Measurements from ENCODE around the gene SLC35C1. TPM values are rescaled to one million over a fixed set of nuclear protein-coding genes. Genes with fewer than 3 reads are reported as not detected.
"Not testable (repeated sequence)": the region's sequence is repeated elsewhere in the genome, so short reads cannot be mapped to it uniquely, and the experiment has no call there.

The SLC35C1 gene
- polyA plus RNA-seq, 1 donor: 12.9 TPM

DNA sequence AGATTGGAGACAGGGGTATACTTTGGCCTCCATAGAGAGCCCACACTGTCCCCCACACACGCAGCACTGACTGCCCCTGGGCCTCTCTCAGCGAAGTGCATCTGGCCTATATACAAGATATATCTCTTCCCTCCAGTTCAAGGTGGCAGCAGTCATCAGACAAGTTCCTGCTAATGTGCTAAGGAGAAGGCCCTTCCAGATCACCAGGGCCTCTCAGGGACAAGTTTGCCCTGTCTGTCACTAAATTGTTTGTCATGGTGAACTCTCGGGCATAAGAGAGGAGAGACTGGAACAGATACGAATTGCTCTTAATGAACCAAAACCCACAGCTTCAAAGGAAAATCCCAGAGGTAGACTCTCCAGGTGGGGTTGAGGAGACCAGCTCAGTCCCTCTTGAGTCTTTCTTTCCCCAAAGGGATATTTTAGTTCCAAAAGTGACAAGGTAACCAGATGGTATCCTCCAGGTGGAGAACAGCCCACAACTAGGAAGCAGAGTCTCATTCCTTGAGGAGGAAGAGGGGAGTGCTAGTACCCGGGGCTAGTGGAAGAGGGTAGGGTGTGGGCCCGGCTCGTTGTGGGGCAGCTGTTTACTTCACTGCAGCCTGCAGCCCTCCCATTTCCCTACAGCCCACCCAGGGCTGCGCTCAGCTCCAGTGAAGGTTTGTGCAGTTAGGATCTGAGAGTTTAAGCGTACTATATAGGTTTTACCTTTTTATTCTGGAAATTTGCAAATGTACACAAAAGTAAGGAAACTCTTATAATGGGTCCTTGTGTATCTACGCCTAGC lies 2.2 kb upstream of the SLC35C1 start:
- no peak overlapping the region for H3K4me3 ChIP-seq (ENCODE audit: low read length)
- WGBS (ENCODE audit: insufficient coverage, low lambda C conversion rate): 100% methylated on average over 3 of the region's 10 CpGs
- H3K27ac ChIP-seq (ENCODE audit: low read length): no peak overlapping the region
- H3K9me3 ChIP-seq (ENCODE audit: control insufficient read depth, low read depth, low read length): no peaks in the 10 kb centered on the region
- H3K36me3 ChIP-seq (ENCODE audit: control insufficient read depth, insufficient read depth, low read length): no peaks in the 10 kb centered on the region
- no peak for DNase-seq
- peaks cover 20% of the 10 kb centered on the region for H3K4me1 ChIP-seq (ENCODE audit: control insufficient read depth, insufficient read depth, low read length)
- no peaks in the 10 kb centered on the region for H3K27me3 ChIP-seq (ENCODE audit: control insufficient read depth, insufficient read depth, low read length)

DNA sequence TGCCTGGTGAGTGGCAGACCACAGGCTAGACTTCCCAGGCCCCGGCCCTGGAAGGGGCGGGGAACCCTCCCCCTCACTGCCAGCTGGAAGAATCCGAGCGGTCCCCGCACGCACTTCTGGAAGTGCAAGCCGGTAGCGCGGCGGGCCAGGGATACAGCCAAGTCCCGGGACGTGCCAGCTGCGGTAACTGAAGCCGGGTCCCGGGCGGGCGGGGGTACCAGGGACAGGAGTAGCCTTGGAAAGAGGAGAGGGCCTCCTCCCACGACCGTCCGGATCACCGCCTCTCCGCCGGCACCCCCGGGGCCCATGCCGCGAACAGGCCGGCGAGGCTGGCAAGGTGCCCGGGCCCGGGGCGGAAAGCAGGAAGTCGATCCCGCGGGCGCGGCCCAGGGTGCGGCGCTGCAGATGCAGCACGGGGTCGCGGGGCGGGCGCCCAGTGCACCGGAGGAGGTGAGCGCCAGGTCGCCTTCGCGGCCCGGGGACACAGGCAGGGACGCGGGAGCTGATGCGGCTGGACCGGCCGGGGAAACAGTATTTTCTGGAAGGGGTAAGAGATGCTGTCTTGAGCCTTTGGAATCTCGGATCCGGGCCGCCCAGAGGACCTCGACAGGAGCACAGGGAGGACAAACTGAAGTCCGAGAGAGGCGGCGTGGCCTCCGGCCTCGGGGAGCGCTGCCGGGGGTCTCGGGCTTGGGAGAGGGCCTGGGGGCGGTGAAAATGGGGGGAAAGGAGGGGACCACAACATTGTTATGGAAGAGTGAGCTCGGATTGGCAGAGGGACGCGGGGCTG lies 783 bp upstream of the SLC35C1 start:
- Histone ChIP-seq H3K4me1 (ENCODE audit: control insufficient read depth, insufficient read depth, low read length) (peaks cover 21% of the 10 kb centered on the region), H3K4me3 (ENCODE audit: low read length) (peak overlapping the region; percentile 96)
- WGBS (ENCODE audit: insufficient coverage, low lambda C conversion rate): 40% methylated on average over 1 of the region's 70 CpGs

DNA sequence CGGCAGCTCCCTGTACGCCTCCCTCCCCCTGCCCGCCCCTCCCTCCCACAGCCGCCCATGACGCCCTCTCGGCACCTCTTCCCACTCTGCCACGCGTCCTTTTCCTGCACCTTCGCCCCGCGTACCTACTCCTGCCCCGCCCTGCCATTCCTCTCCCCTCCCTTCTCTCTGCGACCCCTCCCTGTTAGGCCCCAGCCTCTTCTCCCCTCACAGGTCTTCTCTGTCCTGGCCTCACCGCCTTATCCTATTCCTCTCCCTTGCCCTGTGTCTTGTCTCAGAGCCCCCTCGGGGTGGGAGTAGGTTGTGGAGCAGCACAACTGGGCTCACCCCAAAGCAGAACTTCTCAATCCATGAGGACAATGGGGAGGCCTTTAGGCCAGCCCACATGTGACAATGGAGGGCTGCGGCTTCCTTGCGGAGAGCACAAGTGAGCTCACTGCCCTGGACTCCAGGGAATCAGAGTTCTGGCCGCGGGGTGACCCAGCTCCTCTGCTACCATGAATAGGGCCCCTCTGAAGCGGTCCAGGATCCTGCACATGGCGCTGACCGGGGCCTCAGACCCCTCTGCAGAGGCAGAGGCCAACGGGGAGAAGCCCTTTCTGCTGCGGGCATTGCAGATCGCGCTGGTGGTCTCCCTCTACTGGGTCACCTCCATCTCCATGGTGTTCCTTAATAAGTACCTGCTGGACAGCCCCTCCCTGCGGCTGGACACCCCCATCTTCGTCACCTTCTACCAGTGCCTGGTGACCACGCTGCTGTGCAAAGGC lies 539 bp downstream of the SLC35C1 start:
- peak in 1 of 2 donors; percentile 61 for DNase-seq

More for the DNA sequence above, 783 bp upstream of the SLC35C1 start:
- Histone ChIP-seq H3K27me3 (ENCODE audit: control insufficient read depth, insufficient read depth, low read length) (no peaks in the 10 kb centered on the region), H3K36me3 (ENCODE audit: control insufficient read depth, insufficient read depth, low read length) (peaks cover 4% of the 10 kb centered on the region), H3K27ac (ENCODE audit: low read length) (peak overlapping the region; percentile 93), H3K9me3 (ENCODE audit: control insufficient read depth, low read depth, low read length) (no peaks in the 10 kb centered on the region)
- peak; percentile 81 to 91 for DNase-seq

DNA sequence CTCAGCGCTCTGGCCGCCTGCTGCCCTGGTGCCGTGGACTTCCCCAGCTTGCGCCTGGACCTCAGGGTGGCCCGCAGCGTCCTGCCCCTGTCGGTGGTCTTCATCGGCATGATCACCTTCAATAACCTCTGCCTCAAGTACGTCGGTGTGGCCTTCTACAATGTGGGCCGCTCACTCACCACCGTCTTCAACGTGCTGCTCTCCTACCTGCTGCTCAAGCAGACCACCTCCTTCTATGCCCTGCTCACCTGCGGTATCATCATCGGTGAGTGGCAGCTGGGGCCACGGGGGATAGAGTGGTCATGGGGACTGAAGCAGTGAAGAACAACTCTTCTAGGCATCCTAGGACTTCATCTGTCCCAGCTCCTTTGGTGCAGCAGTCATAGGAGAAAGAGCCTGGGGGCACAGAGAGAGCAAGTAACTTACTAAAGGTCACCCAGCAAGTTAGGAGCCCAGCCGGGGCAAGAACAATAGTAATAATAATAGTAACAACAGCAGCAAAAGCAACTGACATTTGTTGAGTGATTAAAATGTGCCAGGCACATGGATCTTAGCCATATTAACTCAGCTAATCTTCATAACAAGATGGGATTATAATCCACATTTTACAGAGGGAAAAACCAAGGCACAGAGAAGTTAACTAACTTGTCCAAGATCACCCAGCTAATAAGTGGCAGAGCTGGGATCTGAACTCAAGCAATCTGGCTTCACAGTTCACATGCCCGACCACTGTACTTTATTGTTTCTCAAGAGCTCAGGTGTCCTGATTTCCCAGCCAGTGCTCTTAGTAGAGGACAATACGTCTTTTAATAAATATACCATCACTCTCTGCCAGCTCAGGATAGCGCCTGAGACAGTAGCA lies 1.4 kb downstream of the SLC35C1 start:
- Histone ChIP-seq H3K27me3 (ENCODE audit: control insufficient read depth, insufficient read depth, low read length) (no peaks in the 10 kb centered on the region), H3K27ac (ENCODE audit: low read length) (no peak overlapping the region), H3K9me3 (ENCODE audit: control insufficient read depth, low read depth, low read length) (no peaks in the 10 kb centered on the region), H3K36me3 (ENCODE audit: control insufficient read depth, insufficient read depth, low read length) (peaks cover 14% of the 10 kb centered on the region), H3K4me3 (ENCODE audit: low read length) (peak overlapping the region; percentile 96), H3K4me1 (ENCODE audit: control insufficient read depth, insufficient read depth, low read length) (peaks cover 21% of the 10 kb centered on the region)
- DNase-seq: peak in 1 of 2 donors; percentile 31
- WGBS (ENCODE audit: insufficient coverage, low lambda C conversion rate): no CpG with 5 or more reads among the region's 20 CpGs

More for the DNA sequence above, 539 bp downstream of the SLC35C1 start:
- WGBS (ENCODE audit: insufficient coverage, low lambda C conversion rate): no CpG with 5 or more reads among the region's 29 CpGs
- Histone ChIP-seq H3K4me1 (ENCODE audit: control insufficient read depth, insufficient read depth, low read length) (peaks cover 21% of the 10 kb centered on the region), H3K27me3 (ENCODE audit: control insufficient read depth, insufficient read depth, low read length) (no peaks in the 10 kb centered on the region), H3K4me3 (ENCODE audit: low read length) (peak overlapping the region; percentile 96), H3K9me3 (ENCODE audit: control insufficient read depth, low read depth, low read length) (no peaks in the 10 kb centered on the region), H3K36me3 (ENCODE audit: control insufficient read depth, insufficient read depth, low read length) (peaks cover 7% of the 10 kb centered on the region), H3K27ac (ENCODE audit: low read length) (peak overlapping the region; percentile 93)

DNA sequence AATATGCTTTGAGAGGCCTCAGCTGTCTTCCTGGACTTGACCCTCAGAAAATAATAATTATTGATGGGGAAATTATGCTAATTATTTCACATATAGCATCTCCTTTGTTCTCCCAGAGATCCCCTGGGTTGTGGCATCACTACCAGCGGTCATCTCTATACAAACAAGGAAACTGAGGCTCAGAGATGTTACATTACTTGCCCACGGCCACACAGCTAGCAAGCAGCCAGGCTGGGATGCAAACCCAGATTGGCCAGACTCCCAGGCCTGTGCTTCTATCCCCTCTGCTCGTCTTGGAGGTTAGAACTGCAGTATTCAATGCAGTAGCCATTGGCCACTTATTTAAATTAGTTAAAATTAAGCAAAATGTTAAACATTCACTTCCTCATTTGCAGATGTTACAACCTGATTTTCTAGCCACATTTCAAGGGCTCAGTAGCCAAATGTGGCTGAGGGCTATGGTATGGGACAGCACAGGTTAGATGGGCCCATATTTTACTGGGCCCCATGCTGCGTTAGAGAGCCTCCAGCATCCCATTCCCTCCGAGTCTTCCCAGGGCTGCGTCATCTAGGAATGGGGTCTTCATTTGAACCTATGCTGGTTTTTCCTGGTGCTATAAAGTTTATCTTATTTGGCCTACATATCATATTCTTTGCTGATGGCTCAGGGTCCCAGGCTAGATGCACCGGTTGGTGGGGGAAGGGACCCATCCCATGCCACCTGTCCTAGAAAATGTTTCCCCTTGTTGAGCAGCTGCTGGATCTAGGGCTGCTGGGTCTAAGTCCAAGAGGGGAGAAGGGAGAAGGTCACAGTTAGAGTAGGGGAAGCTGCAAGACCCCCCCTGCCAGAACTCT lies 2.2 kb downstream of the SLC35C1 start:
- Histone ChIP-seq H3K4me1 (ENCODE audit: control insufficient read depth, insufficient read depth, low read length) (peaks cover 21% of the 10 kb centered on the region), H3K27me3 (ENCODE audit: control insufficient read depth, insufficient read depth, low read length) (no peaks in the 10 kb centered on the region), H3K36me3 (ENCODE audit: control insufficient read depth, insufficient read depth, low read length) (peaks cover 23% of the 10 kb centered on the region), H3K27ac (ENCODE audit: low read length) (no peak overlapping the region), H3K4me3 (ENCODE audit: low read length) (no peak overlapping the region), H3K9me3 (ENCODE audit: control insufficient read depth, low read depth, low read length) (no peaks in the 10 kb centered on the region)
- no peak for DNase-seq
- 100% methylated on average over 1 of the region's 7 CpGs for WGBS (ENCODE audit: insufficient coverage, low lambda C conversion rate)

DNA sequence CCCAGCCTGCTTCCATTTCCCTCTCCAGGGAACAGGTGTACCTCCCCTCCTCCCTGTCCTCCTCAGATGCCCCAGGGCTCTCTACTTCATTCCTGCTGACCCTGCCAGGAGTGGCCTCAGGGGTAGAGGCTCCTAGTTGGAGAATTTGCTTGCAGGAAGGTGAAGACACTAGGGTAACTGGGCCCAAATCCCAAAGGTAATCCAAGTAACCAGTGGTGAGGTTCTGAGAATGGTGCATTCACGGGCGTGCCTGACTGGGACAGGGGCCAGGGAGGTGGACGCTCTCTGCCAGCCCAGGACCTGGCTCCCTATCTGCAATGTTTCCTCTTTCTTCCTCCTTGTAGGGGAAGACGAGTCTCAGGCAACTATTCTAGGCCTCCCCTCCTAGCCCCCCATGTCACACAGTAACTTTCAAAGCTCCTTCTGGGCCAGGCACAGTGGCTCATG lies 2.9 kb downstream of the SLC35C1 start:
- WGBS (ENCODE audit: insufficient coverage, low lambda C conversion rate): no CpG with 5 or more reads among the region's 4 CpGs
- no peak overlapping the region for H3K4me3 ChIP-seq (ENCODE audit: low read length)
- DNase-seq: no peak
- H3K4me1 ChIP-seq (ENCODE audit: control insufficient read depth, insufficient read depth, low read length): peaks cover 21% of the 10 kb centered on the region
- H3K9me3 ChIP-seq (ENCODE audit: control insufficient read depth, low read depth, low read length): no peaks in the 10 kb centered on the region
- no peaks in the 10 kb centered on the region for H3K27me3 ChIP-seq (ENCODE audit: control insufficient read depth, insufficient read depth, low read length)
- no peak overlapping the region for H3K27ac ChIP-seq (ENCODE audit: low read length)
- H3K36me3 ChIP-seq (ENCODE audit: control insufficient read depth, insufficient read depth, low read length): peaks cover 23% of the 10 kb centered on the region

DNA sequence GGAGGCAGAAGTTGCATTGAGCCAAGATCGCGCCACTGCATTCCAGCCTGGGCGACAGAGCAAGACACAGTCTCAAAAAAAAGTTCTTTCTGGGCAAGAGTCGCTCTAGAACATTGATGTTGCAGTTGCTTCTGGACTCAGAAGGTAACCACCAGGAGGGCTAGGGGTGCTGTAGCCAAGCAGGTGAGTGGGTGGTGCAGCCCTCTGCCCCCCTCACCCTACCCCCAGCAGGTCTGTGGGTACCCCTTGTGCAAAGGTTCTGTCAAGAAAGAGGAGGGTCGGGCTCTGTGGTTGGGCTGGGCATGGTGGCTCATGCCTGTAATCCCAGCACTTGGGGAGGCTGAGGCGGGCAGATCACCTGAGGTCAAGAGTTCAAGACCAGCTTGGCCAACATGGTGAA lies 3.5 kb downstream of the SLC35C1 start:
- peaks cover 23% of the 10 kb centered on the region for H3K36me3 ChIP-seq (ENCODE audit: control insufficient read depth, insufficient read depth, low read length)
- not testable (repeated sequence) for H3K9me3 ChIP-seq (ENCODE audit: control insufficient read depth, low read depth, low read length); H3K27me3 ChIP-seq (ENCODE audit: control insufficient read depth, insufficient read depth, low read length); DNase-seq; H3K4me3 ChIP-seq (ENCODE audit: low read length); H3K27ac ChIP-seq (ENCODE audit: low read length)
- H3K4me1 ChIP-seq (ENCODE audit: control insufficient read depth, insufficient read depth, low read length): peaks cover 21% of the 10 kb centered on the region
- WGBS (ENCODE audit: insufficient coverage, low lambda C conversion rate): no CpG with 5 or more reads among the region's 6 CpGs

DNA sequence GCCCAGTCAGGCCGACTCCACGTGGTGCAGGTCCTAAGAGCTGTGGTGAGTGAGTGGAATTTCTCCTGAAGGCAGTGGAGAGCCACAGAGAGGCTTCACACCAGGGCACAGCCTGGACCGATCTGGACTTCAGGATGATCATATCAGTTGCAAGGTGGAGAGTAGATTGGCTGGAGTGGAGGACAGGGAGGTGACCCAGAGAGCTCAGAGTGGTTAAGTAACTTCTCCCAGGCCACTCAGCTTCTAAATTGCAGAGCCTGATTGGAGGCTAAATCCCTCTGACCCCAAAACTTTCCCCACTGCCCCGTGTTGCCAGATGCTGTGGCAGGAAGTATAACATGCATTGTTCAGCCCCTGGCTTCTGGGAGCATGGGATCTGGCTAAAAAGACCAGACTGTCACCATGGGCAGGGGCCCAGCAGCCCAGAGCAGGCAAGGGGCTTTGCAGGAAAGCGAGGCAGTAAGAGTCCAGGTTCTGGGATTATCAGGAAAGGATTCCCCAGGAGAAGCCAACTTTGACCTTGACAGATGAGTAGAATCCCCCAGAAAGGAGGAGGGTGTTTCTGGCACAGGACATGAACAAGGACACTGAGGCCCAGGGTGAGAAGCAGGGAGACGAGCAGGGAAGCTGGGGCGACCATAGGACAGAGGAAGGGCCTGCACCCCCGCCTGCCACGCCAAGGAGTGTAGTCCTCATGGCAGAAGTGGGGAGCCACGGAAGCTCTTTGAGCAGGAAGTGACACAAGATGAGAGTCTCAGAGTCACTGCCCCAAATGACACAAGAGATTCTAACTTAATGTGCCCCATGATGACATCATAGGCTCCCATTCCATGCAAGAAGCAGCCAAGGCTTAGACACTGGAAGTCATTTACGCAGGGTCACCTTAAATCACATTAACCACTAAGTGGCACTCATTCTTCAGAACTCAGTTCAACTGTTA lies 4.8 kb downstream of the SLC35C1 start:
- H3K4me3 ChIP-seq (ENCODE audit: low read length): no peak overlapping the region
- H3K27me3 ChIP-seq (ENCODE audit: control insufficient read depth, insufficient read depth, low read length): no peaks in the 10 kb centered on the region
- H3K9me3 ChIP-seq (ENCODE audit: control insufficient read depth, low read depth, low read length): no peaks in the 10 kb centered on the region
- no peak overlapping the region for H3K27ac ChIP-seq (ENCODE audit: low read length)
- peaks cover 23% of the 10 kb centered on the region for H3K36me3 ChIP-seq (ENCODE audit: control insufficient read depth, insufficient read depth, low read length)
- DNase-seq: no peak
- peaks cover 21% of the 10 kb centered on the region for H3K4me1 ChIP-seq (ENCODE audit: control insufficient read depth, insufficient read depth, low read length)
- no CpG with 5 or more reads among the region's 11 CpGs for WGBS (ENCODE audit: insufficient coverage, low lambda C conversion rate)

All from large intestine (tissue), 3 donors.